Jurkat, Clone E6-1 (cell line): ENCODE results near the gene NBPF15.
"Not testable (repeated sequence)": the region's sequence is repeated elsewhere in the genome, so short reads cannot be mapped to it uniquely, and the experiment has no call there.

Source experiments
- DNase-seq: peaks from one replicate; pipeline ENCODE4 v3.0.0-alpha.2; 2011; ENCODE audit warnings: low read depth, low spot score
- H3K4me3 ChIP-seq: 2 replicates; pipeline ENCODE4 v1.5.1; 2011; ENCODE audit warnings: mild to moderate bottlenecking, low read length, control low read depth, moderate library complexity

Gene NBPF15

GRCh38 chr1:144402807-144403206 lies 58.7 kb downstream of the NBPF15 start:
- not testable (repeated sequence) for H3K4me3 ChIP-seq, DNase-seq

GRCh38 chr1:144371651-144372050 lies 89.8 kb downstream of the NBPF15 start:
- H3K4me3 ChIP-seq, DNase-seq: not testable (repeated sequence)
